GM12892 (cell line): ENCODE data around the gene CD99L2.

Source experiments
- POLR2A ChIP-seq: IDR thresholded peaks from 2 replicates; pipeline ENCODE4 v1.6.1; 2011; ENCODE audit warnings: low read depth, low read length, control low read depth
- POLR2AphosphoS5 ChIP-seq: IDR thresholded peaks from 2 replicates; pipeline ENCODE4 v1.6.1; 2011; ENCODE audit warnings: low read depth, low read length, control low read depth

GRCh38 chrX:150837845-150838244 lies 60.6 kb downstream of the CD99L2 start:
- TF ChIP-seq POLR2A = no peak
- TF ChIP-seq POLR2AphosphoS5 = no peak
